H9 (cell line): ENCODE data around the gene MOV10. TPM values are rescaled to one million over a fixed set of nuclear protein-coding genes. Genes with fewer than 3 reads are reported as not detected.

Source experiments
- DNase-seq: peaks from one replicate; pipeline ENCODE4 v3.0.0-alpha.2; 2017
- H2AFZ ChIP-seq: one replicate; pipeline ENCODE4 v1.6.1; 2013; ENCODE audit warnings: mild to moderate bottlenecking, low read length, control low read depth, moderate library complexity
- H2AK5ac ChIP-seq: 2 replicates; pipeline ENCODE4 v1.6.1; 2013; ENCODE audit warnings: low read length, control low read depth, mixed read lengths; ENCODE audit not compliant: insufficient read length
- H2BK120ac ChIP-seq: one replicate; pipeline ENCODE4 v1.6.1; 2013; ENCODE audit warnings: low read depth, mild to moderate bottlenecking, low read length, control low read depth, inconsistent platforms; ENCODE audit not compliant: poor library complexity, severe bottlenecking
- H2BK12ac ChIP-seq: 2 replicates; pipeline ENCODE4 v1.6.1; 2013; ENCODE audit warnings: low read length, control low read depth, mixed read lengths, low read depth; ENCODE audit not compliant: insufficient read length
- H2BK15ac ChIP-seq: 2 replicates; pipeline ENCODE4 v1.6.1; 2013; ENCODE audit warnings: low read depth, low read length, control low read depth
- H2BK20ac ChIP-seq: one replicate; pipeline ENCODE4 v1.6.1; 2013; ENCODE audit warnings: low read depth, mild to moderate bottlenecking, low read length, control low read depth, inconsistent platforms; ENCODE audit not compliant: poor library complexity, severe bottlenecking
- H2BK5ac ChIP-seq: 2 replicates; pipeline ENCODE4 v1.6.1; 2013; ENCODE audit warnings: low read length, control low read depth, mixed read lengths; ENCODE audit not compliant: insufficient read length
- H3K14ac ChIP-seq: 2 replicates; pipeline ENCODE4 v1.6.1; 2013; ENCODE audit warnings: low read length, control low read depth; ENCODE audit not compliant: insufficient read depth
- H3K18ac ChIP-seq: 2 replicates; pipeline ENCODE4 v1.6.1; 2013; ENCODE audit warnings: low read depth, mild to moderate bottlenecking, mixed read lengths, low read length, control low read depth; ENCODE audit not compliant: insufficient read length
- H3K23ac ChIP-seq: 2 replicates; pipeline ENCODE4 v1.6.1; 2013; ENCODE audit warnings: low read length, control low read depth, mixed read lengths, low read depth; ENCODE audit not compliant: insufficient read length
- H3K23me2 ChIP-seq: 2 replicates; pipeline ENCODE4 v1.6.1; 2013; ENCODE audit warnings: low read depth, mild to moderate bottlenecking, mixed read lengths, low read length, control low read depth; ENCODE audit not compliant: insufficient read length, poor library complexity, severe bottlenecking
- H3K27ac ChIP-seq: 2 replicates; pipeline ENCODE4 v1.5.1; 2013; ENCODE audit warnings: low read length, control low read depth, mixed read lengths, low read depth; ENCODE audit not compliant: insufficient read length
- H3K27me3 ChIP-seq: 2 replicates; pipeline ENCODE4 v1.6.1; 2013; ENCODE audit warnings: low read length, control low read depth, inconsistent platforms; ENCODE audit not compliant: insufficient read depth
- H3K4ac ChIP-seq: 2 replicates; pipeline ENCODE4 v1.6.1; 2013; ENCODE audit warnings: low read depth, mild to moderate bottlenecking, control low read depth, inconsistent platforms, low read length, moderate library complexity
- H3K4me1 ChIP-seq: 2 replicates; pipeline ENCODE4 v1.6.1; 2013; ENCODE audit warnings: low read length, control low read depth, inconsistent platforms; ENCODE audit not compliant: insufficient read depth
- H3K4me2 ChIP-seq: 2 replicates; pipeline ENCODE4 v1.6.1; 2013; ENCODE audit warnings: low read length, control low read depth, mixed read lengths; ENCODE audit not compliant: insufficient read length, insufficient read depth
- H3K56ac ChIP-seq: 2 replicates; pipeline ENCODE4 v1.6.1; 2013; ENCODE audit warnings: low read depth, mild to moderate bottlenecking, mixed read lengths, low read length, control low read depth; ENCODE audit not compliant: insufficient read length
- H3K79me1 ChIP-seq: 2 replicates; pipeline ENCODE4 v1.6.1; 2013; ENCODE audit warnings: low read depth, mild to moderate bottlenecking, moderate library complexity, low read length, control low read depth, inconsistent platforms; ENCODE audit not compliant: insufficient read depth, poor library complexity, severe bottlenecking
- H3K79me2 ChIP-seq: 2 replicates; pipeline ENCODE4 v1.6.1; 2013; ENCODE audit warnings: low read length, control low read depth, inconsistent platforms; ENCODE audit not compliant: insufficient read depth
- H3K9ac ChIP-seq: 2 replicates; pipeline ENCODE4 v1.6.1; 2013; ENCODE audit warnings: low read length, control low read depth, mixed read lengths; ENCODE audit not compliant: insufficient read length; ENCODE audit errors: extremely low read depth
- H3K9me3 ChIP-seq: one replicate; pipeline ENCODE4 v1.6.1; 2013; ENCODE audit warnings: low read depth, low read length, inconsistent platforms; ENCODE audit not compliant: control insufficient read depth
- H3T11ph ChIP-seq: one replicate; pipeline ENCODE4 v1.6.1; 2013; ENCODE audit warnings: mild to moderate bottlenecking, low read length, control low read depth, inconsistent platforms
- H4K20me1 ChIP-seq: one replicate; pipeline ENCODE4 v1.6.1; 2013; ENCODE audit not compliant: control insufficient read depth, insufficient read length, insufficient read depth
- H4K5ac ChIP-seq: 2 replicates; pipeline ENCODE4 v1.6.1; 2013; ENCODE audit warnings: low read depth, mild to moderate bottlenecking, mixed read lengths, low read length, control low read depth; ENCODE audit not compliant: insufficient read length
- H4K8ac ChIP-seq: replicated peaks from 2 replicates; pipeline ENCODE4 v1.6.1; 2013; ENCODE audit warnings: low read length, control low read depth, mixed read lengths, low read depth; ENCODE audit not compliant: insufficient read length
- H4K91ac ChIP-seq: 2 replicates; pipeline ENCODE4 v1.6.1; 2013; ENCODE audit warnings: low read depth, mild to moderate bottlenecking, moderate library complexity, mixed read lengths, low read length, control low read depth; ENCODE audit not compliant: insufficient read length
- H3K27ac Mint-ChIP-seq, 3 experiments: 2 replicates in 2 of 3; 3 replicates in 1 of 3; pipeline ENCODE4 v1.8.0; 2020 to 2021; ENCODE audit warnings: mixed read lengths in 3 of 3, mild to moderate bottlenecking in 1 of 3, moderate library complexity in 1 of 3
- H3K27me3 Mint-ChIP-seq: 2 replicates; pipeline ENCODE4 v1.8.0; 2021; ENCODE audit warnings: low read depth, mild to moderate bottlenecking, moderate library complexity, mixed read lengths
- H3K36me3 Mint-ChIP-seq, 3 experiments: 2 replicates in 2 of 3; 3 replicates in 1 of 3; pipeline ENCODE4 v1.8.0; 2020 to 2021; ENCODE audit warnings: low read depth in 3 of 3, mixed read lengths in 3 of 3; ENCODE audit not compliant: insufficient read depth in 1 of 3
- H3K4me1 Mint-ChIP-seq, 2 experiments: 2 replicates each; pipeline ENCODE4 v1.8.0; 2020; ENCODE audit warnings: mixed read lengths in 2 of 2
- H3K4me3 Mint-ChIP-seq, 2 experiments: 2 replicates in 1 of 2; 3 replicates in 1 of 2; pipeline ENCODE4 v1.8.0; 2020 to 2021; ENCODE audit warnings: mild to moderate bottlenecking in 2 of 2, mixed read lengths in 2 of 2, moderate library complexity in 1 of 2
- H3K9me3 Mint-ChIP-seq, 2 experiments: 2 replicates in 1 of 2; 3 replicates in 1 of 2; pipeline ENCODE4 v1.8.0; 2020; ENCODE audit warnings: mild to moderate bottlenecking in 2 of 2, mixed read lengths in 2 of 2, moderate library complexity in 1 of 2
- CTCF ChIP-seq: fragments of 200-600 bp; sonication (generic); conservative IDR thresholded peaks from 3 replicates; pipeline ENCODE4 v1.8.0; 2021; ENCODE audit warnings: antibody characterized with exemption, mild to moderate bottlenecking
- WGBS: extraction: QIAGEN DNeasy Blood & Tissue Kit; methylation state at CpG from one replicate; pipeline ENCODE4 v1.1.7; 2013; ENCODE audit warnings: missing lambda C conversion rate, low lambda C conversion rate, mixed read lengths; ENCODE audit not compliant: insufficient read length; ENCODE audit errors: extremely low coverage; 5-methylcytosine and 5-hydroxymethylcytosine counted together
- total RNA-seq: library from RNA; stranded (reverse); gene quantifications from 2 replicates; pipeline ENCODE4 v1.2.1, GENCODE V29; 2021

The MOV10 gene
- total RNA-seq, 1 experiment from 2014 or later, result 77.8 TPM

- Histone ChIP-seq H4K91ac (no peak overlapping the region), H3K4ac (no peak overlapping the region), H3K27ac (no peak overlapping the region), H3K4me2 (peak overlapping the region; percentile 66), H2BK5ac (no peak overlapping the region), H3K56ac (no peak overlapping the region), H3K79me2 (no peaks in the 10 kb centered on the region), H2AK5ac (no peak overlapping the region), H3K23ac (no peak overlapping the region), H3K79me1 (no peaks in the 10 kb centered on the region), H4K20me1 (no peaks in the 10 kb centered on the region), H4K5ac (no peak overlapping the region), H3K14ac (no peak overlapping the region), H3T11ph (no peak overlapping the region), H2BK120ac (no peak overlapping the region), H3K27me3 (peaks cover 4% of the 10 kb centered on the region; the same call in 1 of the 2 replicates), H2AFZ (no peak overlapping the region), H3K4me1 (peaks cover 13% of the 10 kb centered on the region), H3K18ac (no peak overlapping the region), H3K23me2 (peaks cover 13% of the 10 kb centered on the region), H4K8ac (no peak overlapping the region), H2BK12ac (no peak overlapping the region), H3K9ac (no peak overlapping the region), H2BK15ac (no peak overlapping the region), H3K9me3 (no peaks in the 10 kb centered on the region), H2BK20ac (no peak overlapping the region)
- WGBS, result no CpG with 5 or more reads among the region's 6 CpGs
- DNase-seq, result no peak
- peak overlapping the region; percentile 72 to 79 for H3K4me3 Mint-ChIP-seq
- peaks cover 52% of the 10 kb centered on the region for H3K27me3 Mint-ChIP-seq
- TF ChIP-seq CTCF, result no peak
- no peaks in the 10 kb centered on the region; a peak in 1 of 5 replicates for H3K9me3 Mint-ChIP-seq
- no peak overlapping the region for H3K27ac Mint-ChIP-seq
- H3K4me1 Mint-ChIP-seq, result peaks cover 58 to 66% of the 10 kb centered on the region in 2 experiments
- H3K36me3 Mint-ChIP-seq, result peaks cover 13 to 25% (median 22%) of the 10 kb centered on the region in 3 experiments
Observed at GRCh38 chr1:112708002-112708448, 33.6 kb downstream of the MOV10 start.
